Mucosa of descending colon (tissue), 3 donors: ENCODE measurements around the gene FBXL17. TPM values are rescaled to one million over a fixed set of nuclear protein-coding genes. Genes with fewer than 3 reads are reported as not detected.

ENCODE experiments used
- ATAC-seq: fragments of 200-7000 bp; cut with Tn5 transposase; one replicate; pipeline ENCODE4 v1.9.1; 2020; ENCODE audit warnings: mild to moderate bottlenecking, moderate library complexity
- DNase-seq, 3 donors: peaks; one replicate each; pipeline ENCODE4 v3.0.0-alpha.2; 2020
- H3K36me3 ChIP-seq: fragments of 200-600 bp; one replicate; pipeline ENCODE4 v1.8.0; 2021; ENCODE audit warnings: low read depth, mild to moderate bottlenecking
- H3K4me1 ChIP-seq: fragments of 200-600 bp; one replicate; pipeline ENCODE4 v1.8.0; 2021; ENCODE audit warnings: low read depth, mild to moderate bottlenecking
- H3K4me3 ChIP-seq: fragments of 200-600 bp; one replicate; pipeline ENCODE4 v1.8.0; 2021; ENCODE audit warnings: mild to moderate bottlenecking
- H3K9me3 ChIP-seq: fragments of 200-600 bp; one replicate; pipeline ENCODE4 v1.8.0; 2021; ENCODE audit warnings: mild to moderate bottlenecking
- intact Hi-C, 2 donors: fragments of 100-400 bp; cut with DNase I in 1 of 2; cut with micrococcal nuclease in 1 of 2; formaldehyde crosslinking; loops; one replicate each; pipeline versions ENCODE4 v1.11.0 to v1.11.1; 2022; cut with DNase I, micrococcal nuclease
- total RNA-seq, 3 donors: library from RNA; stranded (reverse); fragmentation: NEBNext Ultra II Directional in 2 of 3; extraction: Animal tissue kit (Norgen Biotek cat#: 25700) in 2 of 3; gene quantifications; one replicate each; pipeline versions ENCODE4 v1.2.1 to v1.2.4, GENCODE V29; 2021 to 2023
- TF ChIP-seq, protein P1 (sequence below): fragments of 200-600 bp; IDR thresholded peaks from one replicate; pipeline ENCODE4 v1.8.0; 2022; ENCODE audit warnings: antibody characterized with exemption, mild to moderate bottlenecking
- donor health status: DM: no; HTN: no; CAD: no; lungs with moderate emphysema.
- donor health status: DM: no; HTN: no; CAD: no.
- donor health status: DM: no; HTN: yes; CAD: no.

The FBXL17 gene
- total RNA-seq, 3 donors from 2014 or later = 22.8 to 25.6 (median 23.8) TPM

DNA sequence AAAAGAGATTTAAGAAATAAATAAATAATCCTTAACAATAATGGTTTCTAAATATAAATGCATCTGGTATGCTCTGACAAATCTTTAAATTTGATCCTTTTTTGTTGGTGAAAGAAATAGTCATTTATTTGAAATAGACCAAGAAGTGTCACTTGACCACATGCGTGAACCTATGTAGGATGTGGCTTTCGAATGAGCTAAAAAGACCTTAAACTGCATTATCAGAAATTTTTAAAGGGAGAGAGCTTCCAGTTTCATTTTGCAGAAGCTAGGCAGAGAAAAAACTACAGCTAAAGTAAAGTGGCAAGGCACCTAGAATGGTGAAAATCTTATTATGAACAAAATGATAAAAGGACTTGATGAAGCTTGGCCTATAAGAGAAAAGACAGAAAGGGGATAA lies 402.0 kb downstream of the FBXL17 start:
- Histone ChIP-seq H3K36me3 (no peaks in the 10 kb centered on the region), H3K4me3 (no peak overlapping the region), H3K9me3 (no peaks in the 10 kb centered on the region), H3K4me1 (no peaks in the 10 kb centered on the region)
- intact Hi-C loops = no loop called here
- ATAC-seq = no peak
- TF ChIP-seq, protein P1, sequence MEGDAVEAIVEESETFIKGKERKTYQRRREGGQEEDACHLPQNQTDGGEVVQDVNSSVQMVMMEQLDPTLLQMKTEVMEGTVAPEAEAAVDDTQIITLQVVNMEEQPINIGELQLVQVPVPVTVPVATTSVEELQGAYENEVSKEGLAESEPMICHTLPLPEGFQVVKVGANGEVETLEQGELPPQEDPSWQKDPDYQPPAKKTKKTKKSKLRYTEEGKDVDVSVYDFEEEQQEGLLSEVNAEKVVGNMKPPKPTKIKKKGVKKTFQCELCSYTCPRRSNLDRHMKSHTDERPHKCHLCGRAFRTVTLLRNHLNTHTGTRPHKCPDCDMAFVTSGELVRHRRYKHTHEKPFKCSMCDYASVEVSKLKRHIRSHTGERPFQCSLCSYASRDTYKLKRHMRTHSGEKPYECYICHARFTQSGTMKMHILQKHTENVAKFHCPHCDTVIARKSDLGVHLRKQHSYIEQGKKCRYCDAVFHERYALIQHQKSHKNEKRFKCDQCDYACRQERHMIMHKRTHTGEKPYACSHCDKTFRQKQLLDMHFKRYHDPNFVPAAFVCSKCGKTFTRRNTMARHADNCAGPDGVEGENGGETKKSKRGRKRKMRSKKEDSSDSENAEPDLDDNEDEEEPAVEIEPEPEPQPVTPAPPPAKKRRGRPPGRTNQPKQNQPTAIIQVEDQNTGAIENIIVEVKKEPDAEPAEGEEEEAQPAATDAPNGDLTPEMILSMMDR = no peak
- no peak for DNase-seq

DNA sequence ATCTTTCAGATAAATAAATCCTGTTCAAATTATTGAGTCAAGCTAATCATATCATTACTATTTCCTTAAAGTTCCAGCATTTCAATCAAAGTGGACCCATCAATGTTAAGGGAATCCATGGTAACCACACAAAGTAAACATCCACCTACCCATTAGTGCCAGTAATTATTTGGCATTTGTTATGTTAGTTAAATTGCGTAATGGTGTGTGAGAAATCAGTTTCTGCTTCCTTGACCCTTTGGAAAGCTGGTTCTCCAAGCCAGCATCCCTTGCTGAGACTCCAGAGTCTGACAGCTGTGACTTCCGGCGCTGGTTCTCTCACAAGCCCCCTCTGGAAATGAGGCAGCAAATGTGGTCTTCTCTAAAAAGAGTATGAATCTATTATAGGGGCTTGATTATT lies 402.6 kb downstream of the FBXL17 start:
- no peak for ATAC-seq
- no peak for DNase-seq
- intact Hi-C loops = no loop called here

GRCh38 chr5:107977550-107978071 lies 404.3 kb downstream of the FBXL17 start:
- intact Hi-C loops = no loop called here
- DNase-seq (no peak), ATAC-seq (no peak)
- Histone ChIP-seq H3K9me3 (no peaks in the 10 kb centered on the region), H3K36me3 (no peaks in the 10 kb centered on the region), H3K4me3 (no peak overlapping the region), H3K4me1 (no peaks in the 10 kb centered on the region)
- TF ChIP-seq, protein P1 = no peak

More for the DNA sequence above, 402.6 kb downstream of the FBXL17 start:
- no peaks in the 10 kb centered on the region for H3K4me1 ChIP-seq
- H3K9me3 ChIP-seq = no peaks in the 10 kb centered on the region
- no peaks in the 10 kb centered on the region for H3K36me3 ChIP-seq
- H3K4me3 ChIP-seq = no peak overlapping the region
- TF ChIP-seq, protein P1 = no peak

DNA sequence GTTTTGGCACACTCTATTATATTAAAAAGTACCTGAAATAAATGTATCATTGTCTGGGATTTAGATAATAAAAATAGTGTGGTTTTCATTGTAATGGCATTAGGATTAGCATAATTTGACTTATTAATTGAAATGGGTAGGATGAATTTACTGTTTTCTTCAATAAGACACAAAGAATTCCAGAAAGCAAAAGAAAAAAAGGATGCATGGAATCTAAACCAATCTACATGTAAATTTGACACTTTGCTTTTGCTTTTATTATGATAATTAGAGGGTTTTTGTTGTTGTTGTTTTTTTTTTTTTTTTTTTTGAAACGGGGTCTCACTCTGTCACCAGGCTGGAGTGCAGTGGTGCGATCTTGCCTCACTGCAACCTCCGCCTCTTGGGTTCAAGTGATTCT lies 406.3 kb downstream of the FBXL17 start:
- no peaks in the 10 kb centered on the region for H3K36me3 ChIP-seq
- intact Hi-C loops = no loop called here
- no peak overlapping the region for H3K4me3 ChIP-seq
- no peaks in the 10 kb centered on the region for H3K4me1 ChIP-seq
- DNase-seq (no peak), ATAC-seq (no peak)
- H3K9me3 ChIP-seq = no peaks in the 10 kb centered on the region
- TF ChIP-seq, protein P1 = no peak

- no peak overlapping the region for H3K4me3 ChIP-seq
- no peaks in the 10 kb centered on the region for H3K9me3 ChIP-seq
- ATAC-seq = no peak
- DNase-seq = no peak
- intact Hi-C loops = no loop called here
- TF ChIP-seq, protein P1 = no peak
- no peaks in the 10 kb centered on the region for H3K36me3 ChIP-seq
- no peaks in the 10 kb centered on the region for H3K4me1 ChIP-seq
Observed at GRCh38 chr5:107971846-107972245, 410.1 kb downstream of the FBXL17 start.

DNA sequence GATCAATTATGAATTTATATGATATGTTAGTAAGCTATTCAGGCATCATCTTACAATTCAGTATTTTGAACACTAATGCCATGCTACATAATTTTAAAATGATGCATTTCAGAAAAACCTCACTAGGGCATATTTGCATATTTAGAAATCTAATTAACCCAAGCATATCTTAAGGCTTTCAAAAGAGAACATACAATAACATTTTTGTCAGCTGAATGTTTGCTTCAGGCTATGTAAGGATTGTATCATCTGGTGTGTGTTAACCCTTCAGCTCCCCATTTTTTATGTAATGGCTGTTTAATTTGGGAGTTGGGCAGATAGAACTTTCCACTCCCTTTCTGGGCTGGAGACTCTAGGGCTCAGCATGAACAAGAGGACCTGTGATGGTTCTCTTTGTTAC lies 412.1 kb downstream of the FBXL17 start:
- TF ChIP-seq, protein P1 = no peak
- Histone ChIP-seq H3K4me3 (no peak overlapping the region), H3K36me3 (no peaks in the 10 kb centered on the region), H3K4me1 (no peaks in the 10 kb centered on the region), H3K9me3 (no peaks in the 10 kb centered on the region)
- intact Hi-C loops = no loop called here
- ATAC-seq = no peak
- no peak for DNase-seq
